ENCODE measurements around the gene PPP6R2.

Gene PPP6R2

DNA sequence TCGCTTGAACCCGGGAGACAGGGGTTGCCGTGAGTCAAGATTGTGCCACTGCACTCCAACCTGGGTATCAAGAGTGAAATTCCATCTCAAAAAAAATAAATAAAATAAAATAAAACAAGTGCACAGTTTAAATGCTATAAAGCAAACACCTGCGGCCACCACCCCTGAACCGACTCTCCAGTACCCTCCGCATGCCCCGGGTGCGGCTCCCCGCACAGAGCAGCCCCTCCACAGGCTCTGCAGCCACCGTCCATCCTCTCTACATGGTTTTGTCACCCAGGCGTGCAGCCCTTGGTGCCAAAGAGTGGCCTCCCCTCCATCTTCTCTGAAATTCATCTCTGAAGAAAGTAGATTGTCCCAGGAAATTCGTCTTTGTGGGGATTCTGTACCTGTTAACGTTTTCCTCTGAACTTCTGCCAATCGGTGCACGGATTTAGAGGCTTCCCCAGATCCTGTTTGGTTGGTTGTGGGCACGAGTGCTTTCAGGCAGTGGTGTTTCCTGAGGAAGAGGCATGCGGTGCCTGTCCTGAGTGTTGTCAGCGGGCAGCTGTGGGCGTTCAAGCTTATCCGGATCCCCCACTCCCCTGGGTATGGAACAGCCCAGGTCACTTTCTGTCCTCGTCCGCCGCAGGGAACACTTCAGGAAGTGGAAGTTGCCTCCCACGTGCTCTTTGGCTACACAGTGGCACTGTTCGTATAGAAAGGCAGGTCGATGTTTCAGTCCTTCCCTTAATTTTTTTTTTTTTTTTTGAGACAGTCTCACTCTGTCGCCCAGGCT lies 147.6 kb downstream of the PPP6R2 start:
- H2BK15ac ChIP-seq (ENCODE audit: low read length), result no peak overlapping the region
- H3K27ac ChIP-seq (replicated peaks; ENCODE audit: low read length), result no peak overlapping the region
- H3K36me3 ChIP-seq (replicated peaks in 1 of 2; ENCODE audit: control insufficient read depth in 2 of 2, insufficient read depth in 2 of 2, low read length in 2 of 2), result no peaks in the 10 kb centered on the region
- H2BK120ac ChIP-seq (ENCODE audit: low read depth, low read length), result no peak overlapping the region
- no peak overlapping the region for H3K18ac ChIP-seq (ENCODE audit: low read length)
- peak overlapping the region; percentile 43 for H2AK5ac ChIP-seq (ENCODE audit: low read depth, low read length)
- no peaks in the 10 kb centered on the region for H3K4me1 ChIP-seq (ENCODE audit: control insufficient read depth in 2 of 2, insufficient read depth in 1 of 2, low read depth in 1 of 2, low read length in 2 of 2)
- no peaks in the 10 kb centered on the region for H3K79me1 ChIP-seq (ENCODE audit: low read depth, low read length)
- no peak overlapping the region for H4K91ac ChIP-seq (ENCODE audit: low read depth, low read length, poor library complexity)
- H2BK12ac ChIP-seq (ENCODE audit: low read length), result no peak overlapping the region
- H3K27me3 ChIP-seq (ENCODE audit: control insufficient read depth in 3 of 3, insufficient read depth in 3 of 3, low read depth in 1 of 3, low read length in 3 of 3), result peaks cover 0 to 25% (median 0%) of the 10 kb centered on the region in 3 experiments
- no CpG with 5 or more reads among the region's 27 CpGs for WGBS, 2 donors (ENCODE audit: extremely low coverage in 2 of 2, insufficient read length in 2 of 2, insufficient replicate concordance in 1 of 2)
- no peak overlapping the region for H3K14ac ChIP-seq (ENCODE audit: low read length)
- H2AFZ ChIP-seq (ENCODE audit: low read length), result peak overlapping the region; percentile 49
- H3K9ac ChIP-seq (ENCODE audit: low read depth, low read length, poor library complexity), result no peak overlapping the region
- no peaks in the 10 kb centered on the region for H3K9me3 ChIP-seq (replicated peaks in 1 of 2; ENCODE audit: control insufficient read depth in 2 of 2, insufficient read depth in 1 of 2, low read depth in 1 of 2, low read length in 2 of 2)
- no peak for DNase-seq (ENCODE audit: low spot score)
- H3K23ac ChIP-seq (ENCODE audit: low read depth, low read length, poor library complexity), result no peak overlapping the region
- no peak overlapping the region for H3K4me2 ChIP-seq (ENCODE audit: insufficient read depth, low read length, poor library complexity, severe bottlenecking)
- H4K8ac ChIP-seq (ENCODE audit: low read depth, low read length), result no peak overlapping the region
- H2BK5ac ChIP-seq (ENCODE audit: low read length), result no peak overlapping the region
- no peak overlapping the region for H3K4me3 ChIP-seq (ENCODE audit: low read length in 2 of 2)
- H3K4ac ChIP-seq (ENCODE audit: low read length), result no peak overlapping the region

Measured in neuronal stem cell (in vitro differentiated cells).